PC-9 (cell line): ENCODE measurements around the gene MACROH2A2. TPM values are rescaled to one million over a fixed set of nuclear protein-coding genes. Genes with fewer than 3 reads are reported as not detected.

Experiments
- BruUV-seq: library from RNA; stranded (reverse); fragments of 400-500 nt; replicated peaks from 2 replicates; lab custom pipeline; 2021; lab: Mats Ljungman, UMichigan
- CTCF ChIA-PET: fragments of 300-600 bp; sonication (Branson Sonifier 250); formaldehyde crosslinking; loops from one replicate; lab custom pipeline; 2022; ENCODE audit warnings: antibody characterized with exemption; lab: Charles Lee
- POLR2A ChIA-PET: fragments of 300-600 bp; sonication (Branson Sonifier 250); formaldehyde crosslinking; loops from one replicate; lab custom pipeline; 2022; ENCODE audit warnings: antibody characterized with exemption; ENCODE audit not compliant: unreplicated experiment; lab: Charles Lee
- DNase-seq, 2 experiments: peaks; one replicate each; pipeline versions ENCODE4 v3.0.0 to v3.0.0-alpha.2; 2015 to 2022; ENCODE audit warnings: mixed read lengths in 1 of 2
- H2AFZ ChIP-seq: fragments of 200-600 bp; sonication (generic); 2 replicates; pipeline ENCODE4 v1.8.1; 2017; ENCODE audit warnings: antibody characterized with exemption
- H3F3A ChIP-seq: fragments of 200-600 bp; sonication (generic); 2 replicates; pipeline ENCODE4 v1.8.1; 2017; ENCODE audit warnings: antibody characterized with exemption, mild to moderate bottlenecking, low read depth; ENCODE audit not compliant: insufficient read depth
- H3K27ac ChIP-seq: fragments of 200-600 bp; sonication (generic); 2 replicates; pipeline ENCODE4 v1.6.1; 2016; ENCODE audit warnings: mixed run types
- H3K27me3 ChIP-seq: fragments of 200-600 bp; sonication (generic); 2 replicates; pipeline ENCODE4 v1.6.1; 2016; ENCODE audit warnings: low read depth, mixed run types; ENCODE audit not compliant: insufficient read depth
- H3K36me3 ChIP-seq: fragments of 200-600 bp; sonication (generic); 2 replicates; pipeline ENCODE4 v1.6.1; 2016; ENCODE audit warnings: low read depth, mixed run types
- H3K4me1 ChIP-seq: fragments of 200-600 bp; sonication (generic); replicated peaks from 2 replicates; pipeline ENCODE4 v1.6.1; 2016; ENCODE audit warnings: mixed run types; ENCODE audit not compliant: insufficient read depth
- H3K4me2 ChIP-seq: fragments of 200-600 bp; sonication (generic); 2 replicates; pipeline ENCODE4 v1.6.1; 2017; ENCODE audit warnings: mixed run types
- H3K4me3 ChIP-seq: fragments of 200-600 bp; sonication (generic); 2 replicates; pipeline ENCODE4 v1.6.1; 2016; ENCODE audit warnings: mixed run types
- H3K79me2 ChIP-seq: fragments of 200-600 bp; sonication (generic); 2 replicates; pipeline ENCODE4 v1.6.1; 2017; ENCODE audit warnings: low read depth, mixed run types
- H3K9me2 ChIP-seq: fragments of 200-600 bp; sonication (generic); 2 replicates; pipeline ENCODE4 v1.8.1; 2017; ENCODE audit warnings: mild to moderate bottlenecking; ENCODE audit not compliant: insufficient read depth
- H3K9me3 ChIP-seq: fragments of 200-600 bp; sonication (generic); 2 replicates; pipeline ENCODE4 v1.8.1; 2016; ENCODE audit warnings: low read depth; ENCODE audit not compliant: insufficient read depth
- H4K20me1 ChIP-seq: fragments of 200-600 bp; sonication (generic); 2 replicates; pipeline ENCODE4 v1.8.1; 2017; ENCODE audit not compliant: insufficient read depth
- EZH2 ChIP-seq: fragments of 200-600 bp; sonication (generic); IDR thresholded peaks from 2 replicates; pipeline ENCODE4 v1.8.0; 2017; ENCODE audit warnings: antibody characterized with exemption, low read depth
- intact Hi-C: fragments of 100-400 bp; cut with micrococcal nuclease; formaldehyde crosslinking; loops from one replicate; pipeline ENCODE4 v1.10.0; 2022; ENCODE audit not compliant: unreplicated experiment
- total RNA-seq: library from RNA; stranded (reverse); gene quantifications from 2 replicates; pipeline ENCODE4 v1.2.3, GENCODE V29; 2021
- TF ChIP-seq, protein P1 (sequence below): fragments of 200-600 bp; sonication (generic); conservative IDR thresholded peaks from 2 replicates; pipeline ENCODE4 v1.6.1; 2017; ENCODE audit warnings: mixed run types, antibody characterized with exemption, mild to moderate bottlenecking, moderate library complexity

MACROH2A2 gene
- total RNA-seq, 1 experiment from 2014 or later, result not detected

DNA sequence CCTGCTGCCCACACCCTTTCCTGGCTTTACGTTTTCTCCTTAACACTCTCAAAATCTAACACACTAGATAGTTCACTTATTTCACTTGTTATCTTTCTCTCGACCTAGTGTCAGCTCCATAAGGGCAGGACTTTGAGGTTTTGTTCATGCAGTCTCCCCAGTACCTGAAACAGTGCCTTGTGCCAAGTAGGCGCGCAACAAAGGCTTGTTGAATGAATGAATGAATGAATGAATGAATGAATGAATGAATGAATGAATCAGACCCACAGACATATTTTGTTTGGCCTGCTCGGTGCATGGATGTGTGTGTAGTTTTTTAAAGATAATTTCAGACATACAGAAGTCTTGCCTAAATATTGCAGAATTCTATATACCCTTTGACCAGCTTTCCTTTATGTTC lies 87.7 kb downstream of the MACROH2A2 start:
- Histone ChIP-seq H3K4me2 (no peak overlapping the region), H3K27ac (no peak overlapping the region), H3K4me3 (no peak overlapping the region), H3K4me1 (peaks cover 18% of the 10 kb centered on the region), H3K79me2 (peaks cover 27% of the 10 kb centered on the region), H3F3A (peaks cover 4% of the 10 kb centered on the region; the same call in 1 of the 2 replicates), H3K36me3 (no peaks in the 10 kb centered on the region), H3K9me2 (no peaks in the 10 kb centered on the region), H3K27me3 (no peaks in the 10 kb centered on the region), H2AFZ (no peak overlapping the region), H4K20me1 (no peaks in the 10 kb centered on the region; the same call in 1 of the 2 replicates), H3K9me3 (no peaks in the 10 kb centered on the region)
- no peak for DNase-seq
- TF ChIP-seq EZH2, result no peak
- TF ChIP-seq, protein P1, sequence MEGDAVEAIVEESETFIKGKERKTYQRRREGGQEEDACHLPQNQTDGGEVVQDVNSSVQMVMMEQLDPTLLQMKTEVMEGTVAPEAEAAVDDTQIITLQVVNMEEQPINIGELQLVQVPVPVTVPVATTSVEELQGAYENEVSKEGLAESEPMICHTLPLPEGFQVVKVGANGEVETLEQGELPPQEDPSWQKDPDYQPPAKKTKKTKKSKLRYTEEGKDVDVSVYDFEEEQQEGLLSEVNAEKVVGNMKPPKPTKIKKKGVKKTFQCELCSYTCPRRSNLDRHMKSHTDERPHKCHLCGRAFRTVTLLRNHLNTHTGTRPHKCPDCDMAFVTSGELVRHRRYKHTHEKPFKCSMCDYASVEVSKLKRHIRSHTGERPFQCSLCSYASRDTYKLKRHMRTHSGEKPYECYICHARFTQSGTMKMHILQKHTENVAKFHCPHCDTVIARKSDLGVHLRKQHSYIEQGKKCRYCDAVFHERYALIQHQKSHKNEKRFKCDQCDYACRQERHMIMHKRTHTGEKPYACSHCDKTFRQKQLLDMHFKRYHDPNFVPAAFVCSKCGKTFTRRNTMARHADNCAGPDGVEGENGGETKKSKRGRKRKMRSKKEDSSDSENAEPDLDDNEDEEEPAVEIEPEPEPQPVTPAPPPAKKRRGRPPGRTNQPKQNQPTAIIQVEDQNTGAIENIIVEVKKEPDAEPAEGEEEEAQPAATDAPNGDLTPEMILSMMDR, result no peak
- BruUV-seq, result no TSS peak
- intact Hi-C loops, result loop anchor here (10.0 kb wide), 1 partner anchor 225 kb away; no protein-coding TSS in a partner anchor
- POLR2A ChIA-PET, result interaction anchor here (0.6 kb wide), 1 partner anchor 30 kb away, joined by 3 read pairs; the partner anchor contains the start of gene SAR1A
- CTCF ChIA-PET, result no interaction called here

DNA sequence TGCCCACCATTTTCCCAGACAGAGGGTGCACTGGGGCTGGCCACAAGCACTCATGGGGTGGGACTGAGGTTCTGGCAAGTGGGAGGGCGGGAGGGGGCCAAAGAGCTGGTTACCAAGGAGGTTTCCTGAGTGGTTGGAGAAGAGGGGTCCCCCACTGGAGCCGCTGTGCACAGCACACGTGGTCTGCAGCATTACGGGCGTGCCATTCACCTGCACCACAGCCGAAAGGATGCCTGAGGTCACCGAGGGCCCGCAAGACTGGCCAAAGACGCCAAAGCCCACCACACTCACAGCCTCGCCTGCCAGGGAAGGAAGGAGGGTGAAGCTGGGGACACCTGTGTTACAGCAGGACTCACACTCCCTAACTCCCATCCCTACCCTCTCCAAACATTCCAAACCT lies 89.9 kb downstream of the MACROH2A2 start:
- POLR2A ChIA-PET, result no interaction called here
- Histone ChIP-seq H2AFZ (no peak overlapping the region), H3F3A (peaks cover 13% of the 10 kb centered on the region), H3K4me3 (no peak overlapping the region), H3K4me1 (peaks cover 23% of the 10 kb centered on the region), H3K36me3 (no peaks in the 10 kb centered on the region), H3K9me2 (no peaks in the 10 kb centered on the region), H3K4me2 (no peak overlapping the region), H3K9me3 (no peaks in the 10 kb centered on the region), H3K27me3 (no peaks in the 10 kb centered on the region), H3K27ac (no peak overlapping the region), H3K79me2 (peaks cover 28% of the 10 kb centered on the region), H4K20me1 (no peaks in the 10 kb centered on the region; the same call in 1 of the 2 replicates)
- BruUV-seq, result no TSS peak
- no peak for DNase-seq
- intact Hi-C loops, result loop anchor here (10.0 kb wide), 1 partner anchor 222 kb away; no protein-coding TSS in a partner anchor
- CTCF ChIA-PET, result interaction anchor here (0.6 kb wide), 1 partner anchor 208 kb away, joined by 3 read pairs; no protein-coding TSS in a partner anchor
- no peak for TF ChIP-seq EZH2
- TF ChIP-seq, protein P1, result no peak

DNA sequence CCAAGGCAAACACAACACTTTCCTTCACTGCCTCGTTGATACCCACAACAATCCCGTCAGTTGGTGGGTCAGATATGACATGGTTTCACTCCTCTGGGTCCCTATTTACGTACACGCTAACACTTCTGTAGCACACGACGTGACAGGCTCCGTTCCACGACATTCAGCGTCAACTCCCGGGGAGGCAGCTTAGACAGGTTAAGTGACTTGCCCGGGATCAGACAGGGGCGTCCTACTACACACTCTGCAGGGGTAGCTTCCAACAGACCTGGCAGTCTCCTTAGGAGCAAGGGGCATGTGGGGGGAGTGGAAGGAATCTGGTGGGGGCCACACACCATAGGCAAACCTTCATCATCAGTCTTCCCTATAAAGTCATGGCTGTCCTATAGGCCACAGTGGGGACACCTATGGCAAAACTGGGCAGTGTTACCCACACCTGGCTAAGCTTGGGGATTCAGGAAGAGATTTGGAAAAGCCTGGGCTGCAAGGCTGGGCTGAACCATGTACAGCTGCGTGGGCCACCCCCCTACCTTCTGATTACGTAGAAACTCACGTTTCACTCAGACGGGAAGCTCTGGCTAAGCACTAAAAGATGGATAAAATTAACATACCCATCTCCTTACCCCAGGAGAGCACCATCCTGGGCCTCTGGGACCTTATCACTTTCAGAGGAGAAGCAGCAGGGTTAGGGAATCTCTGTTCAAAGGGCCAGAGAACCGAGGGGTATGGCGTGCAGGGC lies 91.9 kb downstream of the MACROH2A2 start:
- H3F3A ChIP-seq, result peaks cover 31% of the 10 kb centered on the region
- H3K4me1 ChIP-seq, result peaks cover 15% of the 10 kb centered on the region
- ChIA-PET POLR2A (no interaction called here), CTCF (interaction anchor here (0.6 kb wide), 1 partner anchor 26 kb away, joined by 4 read pairs; the partner anchor contains the start of gene SAR1A)
- no peak overlapping the region; the same call in 1 of the 2 replicates for H2AFZ ChIP-seq
- H3K36me3 ChIP-seq, result no peaks in the 10 kb centered on the region
- H3K27ac ChIP-seq, result no peak overlapping the region
- no peak for TF ChIP-seq EZH2
- TF ChIP-seq, protein P1, result no peak
- intact Hi-C loops, result loop anchor here (10.0 kb wide), 1 partner anchor 220 kb away; no protein-coding TSS in a partner anchor
- no peaks in the 10 kb centered on the region for H3K9me2 ChIP-seq
- peaks cover 28% of the 10 kb centered on the region for H3K79me2 ChIP-seq
- peak overlapping the region; percentile 84 for H3K4me3 ChIP-seq
- DNase-seq, result no peak
- H3K27me3 ChIP-seq, result no peaks in the 10 kb centered on the region
- peak overlapping the region; percentile 99 for H3K4me2 ChIP-seq
- H3K9me3 ChIP-seq, result no peaks in the 10 kb centered on the region
- H4K20me1 ChIP-seq, result no peaks in the 10 kb centered on the region; the same call in 1 of the 2 replicates
- TSS peak; percentile 25 for BruUV-seq
